Eye (tissue), 1 donor: ENCODE results near the gene NCBP1.

ENCODE experiments used
- DNase-seq: peaks from one replicate; pipeline ENCODE4 v3.0.0-alpha.2; 2015

The NCBP1 gene

GRCh38 chr9:97721396-97721795, 87.8 kb downstream of the NCBP1 start:
- DNase-seq: no peak

GRCh38 chr9:97722331-97722730, 88.7 kb downstream of the NCBP1 start:
- DNase-seq: no peak
